NCI-H774 (cell line): Measurements from ENCODE around the gene ITM2B.

Experiments
- DNase-seq: peaks from one replicate; lab custom pipeline; 2025; lab: John Stamatoyannopoulos, UW

The ITM2B gene

GRCh38 chr13:48311223-48311622 lies 78.2 kb downstream of the ITM2B start:
- DNase-seq, result no peak

- DNase-seq, result no peak
Observed at GRCh38 chr13:48315969-48316650, 83.1 kb downstream of the ITM2B start.

- DNase-seq, result no peak
Observed at GRCh38 chr13:48316826-48317510, 84.0 kb downstream of the ITM2B start.

GRCh38 chr13:48317511-48318376 lies 84.7 kb downstream of the ITM2B start:
- DNase-seq, result no peak

GRCh38 chr13:48318377-48318811 lies 85.4 kb downstream of the ITM2B start:
- no peak for DNase-seq

- no peak for DNase-seq
Observed at GRCh38 chr13:48318821-48319511, 86.0 kb downstream of the ITM2B start.
